Effector memory CD4-positive, alpha-beta T cell (primary cell): ENCODE data around the gene TNNT1.
"Not testable (repeated sequence)": the region's sequence is repeated elsewhere in the genome, so short reads cannot be mapped to it uniquely, and the experiment has no call there.

Source experiments
- DNase-seq, 3 donors: peaks; one replicate each; pipeline ENCODE4 v3.0.0-alpha.2; 2020
- H3K27ac ChIP-seq: 2 replicates; pipeline ENCODE4 v1.7.0; 2013; ENCODE audit warnings: mild to moderate bottlenecking, low read length, moderate library complexity; ENCODE audit not compliant: insufficient read depth, poor library complexity, severe bottlenecking
- H3K27me3 ChIP-seq: replicated peaks from 2 replicates; pipeline ENCODE4 v1.7.0; 2013; ENCODE audit warnings: mild to moderate bottlenecking, low read length; ENCODE audit not compliant: insufficient read depth, control insufficient read depth, poor library complexity, severe bottlenecking
- H3K36me3 ChIP-seq: 2 replicates; pipeline ENCODE4 v1.7.0; 2013; ENCODE audit warnings: mild to moderate bottlenecking, low read length, moderate library complexity; ENCODE audit not compliant: control insufficient read depth, insufficient read depth
- H3K4me1 ChIP-seq: 2 replicates; pipeline ENCODE4 v1.7.0; 2013; ENCODE audit warnings: low read length, mild to moderate bottlenecking; ENCODE audit not compliant: control insufficient read depth, insufficient read depth, poor library complexity, severe bottlenecking
- H3K4me3 ChIP-seq: 2 replicates; pipeline ENCODE4 v1.7.0; 2013; ENCODE audit warnings: low read length, low read depth, mild to moderate bottlenecking; ENCODE audit not compliant: insufficient read depth, poor library complexity, severe bottlenecking
- H3K9me3 ChIP-seq: 2 replicates; pipeline ENCODE4 v1.7.0; 2013; ENCODE audit warnings: mild to moderate bottlenecking, low read length, moderate library complexity; ENCODE audit not compliant: control insufficient read depth

TNNT1 gene

GRCh38 chr19:55157064-55157908, 8.3 kb upstream of the TNNT1 start, which contains the start of gene TNNI3:
Gene TNNI3 (minus strand): TSS chr19:55157732. CDS start chr19:55157589, 143 bp downstream.
- H3K27me3 ChIP-seq = peaks cover 44% of the 10 kb centered on the region
- no peaks in the 10 kb centered on the region for H3K36me3 ChIP-seq
- no peak for DNase-seq
- no peak within 1 kb of the TSS for H3K4me3 ChIP-seq
- no peaks in the 10 kb centered on the region for H3K9me3 ChIP-seq
- H3K27ac ChIP-seq = no peak within 1 kb of the TSS
- H3K4me1 ChIP-seq = peaks cover 11% of the 10 kb centered on the region

- H3K36me3 ChIP-seq = no peaks in the 10 kb centered on the region
- no peak for DNase-seq
- H3K4me3 ChIP-seq = no peak overlapping the region
- H3K27ac ChIP-seq = no peak overlapping the region
- no peaks in the 10 kb centered on the region for H3K9me3 ChIP-seq
- H3K27me3 ChIP-seq = peaks cover 41% of the 10 kb centered on the region
- H3K4me1 ChIP-seq = peaks cover 11% of the 10 kb centered on the region
Observed at GRCh38 chr19:55156202-55157063, 7.4 kb upstream of the TNNT1 start.

GRCh38 chr19:55155784-55156183, 6.8 kb upstream of the TNNT1 start:
- not testable (repeated sequence) for H3K36me3 ChIP-seq, DNase-seq, H3K4me3 ChIP-seq, H3K27ac ChIP-seq, H3K9me3 ChIP-seq
- Histone ChIP-seq H3K27me3 (peaks cover 34% of the 10 kb centered on the region), H3K4me1 (peaks cover 11% of the 10 kb centered on the region)

- DNase-seq = no peak
- H3K27me3 ChIP-seq = peaks cover 21% of the 10 kb centered on the region
Observed at GRCh38 chr19:55153652-55154264, 4.8 kb upstream of the TNNT1 start.

GRCh38 chr19:55152017-55152416, 3.0 kb upstream of the TNNT1 start:
- no peaks in the 10 kb centered on the region for H3K36me3 ChIP-seq
- H3K4me3 ChIP-seq = no peak overlapping the region
- no peak overlapping the region for H3K27ac ChIP-seq
- H3K9me3 ChIP-seq = no peaks in the 10 kb centered on the region
- DNase-seq = no peak
- peaks cover 15% of the 10 kb centered on the region for H3K27me3 ChIP-seq
- peaks cover 11% of the 10 kb centered on the region for H3K4me1 ChIP-seq

More at GRCh38 chr19:55153652-55154264, 4.8 kb upstream of the TNNT1 start:
- Histone ChIP-seq H3K27ac (no peak overlapping the region), H3K36me3 (no peaks in the 10 kb centered on the region), H3K4me3 (no peak overlapping the region), H3K9me3 (no peaks in the 10 kb centered on the region), H3K4me1 (peaks cover 11% of the 10 kb centered on the region)

- Histone ChIP-seq H3K4me1 (peaks cover 8% of the 10 kb centered on the region), H3K4me3 (no peak overlapping the region), H3K9me3 (no peaks in the 10 kb centered on the region), H3K27me3 (peaks cover 37% of the 10 kb centered on the region), H3K27ac (no peak overlapping the region), H3K36me3 (no peaks in the 10 kb centered on the region)
- no peak for DNase-seq
Observed at GRCh38 chr19:55147545-55148251, 1.3 kb downstream of the TNNT1 start.

GRCh38 chr19:55146705-55147273, 2.2 kb downstream of the TNNT1 start:
- no peak overlapping the region for H3K4me3 ChIP-seq
- H3K36me3 ChIP-seq = no peaks in the 10 kb centered on the region
- no peak overlapping the region for H3K27ac ChIP-seq
- H3K4me1 ChIP-seq = peaks cover 8% of the 10 kb centered on the region
- no peaks in the 10 kb centered on the region for H3K9me3 ChIP-seq
- DNase-seq = no peak
- peaks cover 37% of the 10 kb centered on the region for H3K27me3 ChIP-seq

- DNase-seq = no peak
- H3K36me3 ChIP-seq = no peaks in the 10 kb centered on the region
- H3K27ac ChIP-seq = no peak overlapping the region
- peaks cover 38% of the 10 kb centered on the region for H3K27me3 ChIP-seq
- no peaks in the 10 kb centered on the region for H3K9me3 ChIP-seq
- H3K4me1 ChIP-seq = peaks cover 8% of the 10 kb centered on the region
- no peak overlapping the region for H3K4me3 ChIP-seq
Observed at GRCh38 chr19:55146078-55146704, 2.8 kb downstream of the TNNT1 start.

GRCh38 chr19:55145232-55145631, 3.8 kb downstream of the TNNT1 start:
- H3K27me3 ChIP-seq = peaks cover 43% of the 10 kb centered on the region
- DNase-seq = no peak
- no peaks in the 10 kb centered on the region for H3K9me3 ChIP-seq
- H3K4me3 ChIP-seq = no peak overlapping the region
- peaks cover 12% of the 10 kb centered on the region for H3K4me1 ChIP-seq
- no peak overlapping the region for H3K27ac ChIP-seq
- no peaks in the 10 kb centered on the region for H3K36me3 ChIP-seq
